Stomach (tissue), 9 donors: Measurements from ENCODE around the gene FAM72C. TPM values are rescaled to one million over a fixed set of nuclear protein-coding genes. Genes with fewer than 3 reads are reported as not detected.
A peak's percentile ranks its signal among the peaks of the same experiment; 100 is the strongest.
"Not testable (repeated sequence)": the region's sequence is repeated elsewhere in the genome, so short reads cannot be mapped to it uniquely, and the experiment has no call there.

ENCODE experiments used
- DNase-seq, 2 donors: peaks; one replicate each; pipeline versions ENCODE4 v3.0.0 to v3.0.0-alpha.2; 2013 to 2019
- H3K27ac ChIP-seq, 5 donors: fragments of 200-600 bp in 4 of 5; sonication (generic) in 4 of 5; one replicate each; pipeline ENCODE4 v1.5.1; 2013 to 2019; ENCODE audit warnings: mild to moderate bottlenecking in 1 of 5, moderate library complexity in 1 of 5
- H3K27me3 ChIP-seq, 3 donors: fragments of 200-600 bp; sonication (generic); one replicate each; pipeline ENCODE4 v1.5.1; 2017 to 2019; ENCODE audit warnings: mixed run types in 1 of 3
- H3K36me3 ChIP-seq, 4 donors: fragments of 200-600 bp; sonication (generic); 1 replicate in 3 of 4; 2 replicates in 1 of 4; pipeline ENCODE4 v1.5.1; 2016 to 2019
- H3K4me1 ChIP-seq, 4 donors: fragments of 200-600 bp; sonication (generic); one replicate each; pipeline ENCODE4 v1.5.1; 2016 to 2019
- H3K4me3 ChIP-seq, 4 donors: fragments of 200-600 bp; sonication (generic) in 3 of 4; one replicate each; pipeline ENCODE4 v1.5.1; 2016 to 2019; ENCODE audit warnings: mild to moderate bottlenecking in 1 of 4
- H3K9me3 ChIP-seq, 4 donors: fragments of 200-600 bp; sonication (generic); one replicate each; pipeline ENCODE4 v1.5.1; 2016 to 2019
- CTCF ChIP-seq, 7 experiments: fragments of 450-650 bp in 4 of 7; fragments of 200-600 bp in 3 of 7; sonication (generic) in 3 of 7; IDR thresholded peaks; one replicate each; pipeline ENCODE4 v1.5.1; 2016 to 2019; ENCODE audit warnings: antibody characterized with exemption in 7 of 7, control low read depth in 2 of 7, mild to moderate bottlenecking in 1 of 7
- WGBS, 5 donors: extraction: QIAGEN DNeasy Blood & Tissue Kit in 3 of 5; methylation state at CpG; one replicate each; pipeline versions ENCODE4 v1.1.5 to v1.1.7; 2013 to 2018; 5-methylcytosine and 5-hydroxymethylcytosine counted together
- intact Hi-C: fragments of 100-400 bp; cut with DNase I; formaldehyde crosslinking; loops from one replicate; pipeline ENCODE4 v1.15.1; 2023; ENCODE audit warnings: low total_unique reads
- polyA plus RNA-seq, 3 donors: library from polyadenylated mRNA; stranded (reverse); fragments of 200-250 nt; gene quantifications; one replicate each; pipeline ENCODE4 v1.2.3, GENCODE V29; 2013
- small RNA-seq, 4 donors: library from RNA; depleted of rRNA; stranded (forward); fragments of <200 nt; gene quantifications; one replicate each; pipeline ENCODE3, GENCODE V24; 2016
- total RNA-seq, 5 donors: library from RNA; depleted of rRNA; stranded (reverse); fragments of >200 nt; gene quantifications; one replicate each; pipeline versions ENCODE4 v1.1.0 to v1.2.3, GENCODE V29; 2014 to 2016
- donor health status: healthy with polysubstance abuse.
- donor health status: Bipolar disorder and iron deficiency.
- donor health status: healthy.

FAM72C gene
- total and polyA plus RNA-seq, 8 donors = 0.19 to 2.3 (median 1.4) TPM; not detected in 4

GRCh38 chr1:143942238-143942860 is 29.4 kb downstream of the FAM72C start:
- H3K4me1 ChIP-seq, H3K27me3 ChIP-seq, H3K4me3 ChIP-seq, H3K27ac ChIP-seq, H3K36me3 ChIP-seq, H3K9me3 ChIP-seq, DNase-seq, intact Hi-C loops: not testable (repeated sequence)
- WGBS, 5 donors = no CpG with 5 or more reads among the region's 1 CpG

GRCh38 chr1:143939666-143940065 is 32.1 kb downstream of the FAM72C start:
- H3K4me1 ChIP-seq, DNase-seq, H3K9me3 ChIP-seq, intact Hi-C loops, H3K27me3 ChIP-seq, H3K4me3 ChIP-seq, H3K27ac ChIP-seq, H3K36me3 ChIP-seq: not testable (repeated sequence)
- WGBS, 5 donors = no CpG with 5 or more reads among the region's 2 CpGs

- H3K4me3 ChIP-seq, H3K4me1 ChIP-seq, DNase-seq, H3K27ac ChIP-seq, intact Hi-C loops, H3K9me3 ChIP-seq, H3K36me3 ChIP-seq, H3K27me3 ChIP-seq: not testable (repeated sequence)
- WGBS, 5 donors = no CpG with 5 or more reads among the region's 2 CpGs
Measured at GRCh38 chr1:143938922-143939321, 32.9 kb downstream of the FAM72C start.

- H3K36me3 ChIP-seq, intact Hi-C loops, H3K4me3 ChIP-seq, H3K4me1 ChIP-seq, H3K27ac ChIP-seq, H3K9me3 ChIP-seq, H3K27me3 ChIP-seq: not testable (repeated sequence)
- DNase-seq = peak; percentile 1 to 62
- peak in 2 of 7 experiments; percentile 15 to 42 for TF ChIP-seq CTCF (IDR thresholded peaks at IDR 0.05)
- WGBS, 5 donors = 0 to 30% (median 11%) methylated on average over 2 to 3 of the region's 8 CpGs
Measured at GRCh38 chr1:143936457-143937115, 35.2 kb downstream of the FAM72C start.

- H3K4me1 ChIP-seq, H3K27ac ChIP-seq, H3K9me3 ChIP-seq, H3K27me3 ChIP-seq, H3K4me3 ChIP-seq, DNase-seq, H3K36me3 ChIP-seq, intact Hi-C loops: not testable (repeated sequence)
- no CpG with 5 or more reads among the region's 2 CpGs for WGBS, 5 donors
Measured at GRCh38 chr1:143919127-143919526, 52.7 kb downstream of the FAM72C start.

GRCh38 chr1:143918552-143918951 is 53.2 kb downstream of the FAM72C start:
- WGBS, 5 donors = 50 to 79% (median 79%) methylated on average over 1 to 2 of the region's 3 CpGs; no CpG with 5 or more reads in 2 of the 5 donors
- H3K4me3 ChIP-seq, H3K4me1 ChIP-seq, intact Hi-C loops, H3K27me3 ChIP-seq, H3K9me3 ChIP-seq, DNase-seq, H3K27ac ChIP-seq, H3K36me3 ChIP-seq: not testable (repeated sequence)

- WGBS, 5 donors = 93 to 98% (median 97%) methylated on average over 7 of the region's 7 CpGs
- H3K4me3 ChIP-seq, H3K4me1 ChIP-seq, DNase-seq, H3K27me3 ChIP-seq, intact Hi-C loops, H3K36me3 ChIP-seq, H3K27ac ChIP-seq, H3K9me3 ChIP-seq: not testable (repeated sequence)
Measured at GRCh38 chr1:143913705-143914104, 58.1 kb downstream of the FAM72C start.

Small RNAs within 50 kb of the gene (small RNA-seq; reads per million reads assigned to genes)
- 0 reads per million in 4 donors for gene HIST2H3PS2
